HG02870 (cell line): Measurements from ENCODE around the gene INSYN1.
"Not testable (repeated sequence)": the region's sequence is repeated elsewhere in the genome, so short reads cannot be mapped to it uniquely, and the experiment has no call there.

ENCODE experiments used
- ATAC-seq: cut with Tn5 transposase; IDR thresholded peaks from one replicate; pipeline ENCODE4 v1.9.1; 2021; ENCODE audit warnings: mild to moderate bottlenecking, moderate library complexity; ENCODE audit not compliant: unreplicated experiment

The INSYN1 gene, protein sequence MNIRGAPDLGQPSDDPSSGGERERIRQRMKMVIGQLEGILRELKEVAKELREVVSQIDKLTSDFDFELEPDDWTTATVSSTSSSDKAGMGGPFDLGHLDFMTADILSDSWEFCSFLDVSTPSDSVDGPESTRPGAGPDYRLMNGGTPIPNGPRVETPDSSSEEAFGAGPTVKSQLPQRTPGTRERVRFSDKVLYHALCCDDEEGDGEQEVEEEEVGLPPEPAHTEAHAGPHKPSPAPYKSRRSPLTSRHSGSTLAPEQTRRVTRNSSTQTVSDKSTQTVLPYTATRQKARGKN

DNA sequence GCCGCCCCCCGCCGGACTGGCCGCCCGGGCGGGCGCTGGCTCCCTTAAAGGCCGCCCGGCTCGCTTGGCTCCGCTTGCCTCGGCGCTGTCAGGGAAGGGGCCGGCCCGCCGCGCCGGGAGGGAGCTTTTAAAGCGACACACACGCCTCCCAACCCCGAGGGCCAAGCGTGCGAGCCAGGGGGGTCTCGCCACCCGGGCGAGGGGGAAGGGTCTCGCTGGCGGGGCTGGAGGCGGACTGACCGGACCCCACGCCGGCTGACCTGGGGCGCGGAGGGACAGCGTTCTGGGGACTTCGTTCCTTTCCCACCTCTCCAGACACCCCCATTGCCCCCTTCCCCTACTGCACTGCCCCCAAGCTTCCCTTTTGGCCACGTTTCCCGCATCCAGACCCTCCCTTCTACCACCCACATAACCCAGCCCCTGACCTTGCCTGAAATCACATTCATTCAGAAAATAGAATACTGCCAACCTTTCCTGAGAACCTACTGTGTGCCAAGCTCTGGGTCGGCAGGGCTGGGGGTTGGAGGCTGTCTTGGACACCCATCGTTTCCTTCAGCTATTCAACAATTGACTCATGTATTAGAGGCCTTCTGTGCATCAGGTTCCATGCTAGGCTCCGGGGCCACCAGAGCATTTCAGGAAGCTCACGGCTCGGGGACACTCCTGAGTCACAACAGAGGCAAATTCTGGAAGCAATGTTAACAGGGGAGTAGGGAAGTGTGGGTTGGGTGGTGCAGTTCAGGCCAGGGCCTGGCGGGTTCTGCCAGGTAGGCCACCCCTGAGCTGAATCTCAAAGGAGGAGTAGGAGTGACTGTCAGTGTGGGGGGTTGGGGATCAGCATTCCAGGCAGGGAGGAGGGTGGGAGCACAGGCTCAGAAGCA, at the start of gene INSYN1:
Gene INSYN1 (minus strand): TSS at position 102 of the 881 bp plus-strand sequence. CDS start 2,221 bp downstream, outside the sequence.
- ATAC-seq: no peak

DNA sequence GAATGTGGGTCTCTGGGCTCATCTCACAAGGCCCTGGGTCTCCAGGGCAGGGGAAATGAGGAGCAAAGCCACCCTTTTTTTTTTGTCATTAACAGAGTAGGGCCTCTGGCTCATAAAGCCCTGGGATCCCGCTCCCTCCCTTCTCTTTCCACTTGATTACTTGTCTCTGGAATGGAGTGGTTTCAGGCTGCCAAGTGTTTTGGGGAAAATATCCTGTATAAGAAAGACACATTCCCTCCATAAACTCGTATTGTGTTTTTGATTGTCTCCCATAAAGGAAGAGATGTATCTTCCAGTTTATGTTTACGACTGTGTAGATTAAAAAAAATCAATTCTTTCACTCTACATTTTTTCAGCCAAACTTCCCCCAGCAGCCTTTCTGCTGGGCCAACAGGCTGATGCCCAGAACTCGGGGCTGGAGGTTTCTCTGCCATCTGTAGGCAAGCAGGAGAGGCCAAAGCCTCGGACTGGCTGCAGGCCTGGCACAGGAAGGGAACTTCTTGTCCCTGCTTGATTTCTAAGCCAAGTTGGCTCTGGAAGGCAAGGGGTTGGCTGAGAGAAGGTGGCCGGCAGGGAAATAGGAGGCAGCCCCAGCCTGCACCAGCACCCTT, 49.4 kb upstream of the INSYN1 start:
- no peak for ATAC-seq

DNA sequence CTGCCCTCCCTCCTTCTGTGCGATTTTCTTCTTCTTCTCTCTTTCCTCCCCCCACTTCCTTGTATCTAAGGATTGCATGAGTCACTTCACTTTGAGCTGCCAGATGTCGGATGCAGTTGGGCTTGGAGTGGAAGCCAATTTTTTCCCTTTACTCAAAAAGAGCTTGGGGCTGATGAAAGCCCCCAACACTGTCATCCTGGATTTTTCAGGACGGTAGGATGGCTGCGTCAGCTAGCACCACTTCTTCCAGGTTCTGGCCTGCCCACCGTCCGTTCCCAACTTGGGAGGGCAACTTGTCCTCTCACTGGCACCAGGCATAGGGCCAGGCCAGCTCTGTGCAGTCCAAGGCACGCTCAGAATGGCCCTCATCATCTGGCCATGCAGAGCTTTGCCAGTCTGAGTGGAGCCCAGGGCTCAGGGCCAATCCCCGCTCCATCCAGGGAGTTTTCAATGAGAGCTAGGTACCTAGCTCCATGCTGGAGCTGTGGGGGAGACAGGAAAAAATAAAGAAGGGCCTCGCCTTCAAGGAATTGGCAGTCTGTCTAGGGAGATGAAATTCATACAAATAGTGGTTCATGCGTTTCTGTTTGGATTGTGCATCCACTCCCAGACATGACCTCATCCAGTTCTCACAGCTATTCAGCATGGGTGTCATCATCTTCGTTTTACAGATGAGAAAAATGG, 47.7 kb upstream of the INSYN1 start:
- no peak for ATAC-seq

DNA sequence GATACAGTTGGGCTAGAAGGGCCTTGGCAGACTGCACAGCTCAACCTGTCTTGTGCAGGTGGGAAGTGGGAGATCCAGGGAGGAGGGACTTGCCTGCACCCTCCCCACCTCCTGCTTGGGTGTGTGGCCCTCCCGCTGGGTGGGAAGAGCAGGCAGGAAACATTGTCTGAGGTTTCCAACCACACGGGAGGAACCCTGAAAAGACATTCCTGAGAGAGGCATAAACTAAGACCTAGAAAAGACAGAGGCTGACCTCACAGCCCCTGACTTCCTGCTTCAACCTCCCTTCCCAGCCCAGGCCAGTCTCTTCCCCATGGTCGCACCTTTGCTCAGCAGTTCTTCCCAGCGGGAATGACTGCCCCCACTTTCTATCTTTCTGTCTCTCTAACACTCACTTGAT, 46.3 kb upstream of the INSYN1 start:
- no peak for ATAC-seq

DNA sequence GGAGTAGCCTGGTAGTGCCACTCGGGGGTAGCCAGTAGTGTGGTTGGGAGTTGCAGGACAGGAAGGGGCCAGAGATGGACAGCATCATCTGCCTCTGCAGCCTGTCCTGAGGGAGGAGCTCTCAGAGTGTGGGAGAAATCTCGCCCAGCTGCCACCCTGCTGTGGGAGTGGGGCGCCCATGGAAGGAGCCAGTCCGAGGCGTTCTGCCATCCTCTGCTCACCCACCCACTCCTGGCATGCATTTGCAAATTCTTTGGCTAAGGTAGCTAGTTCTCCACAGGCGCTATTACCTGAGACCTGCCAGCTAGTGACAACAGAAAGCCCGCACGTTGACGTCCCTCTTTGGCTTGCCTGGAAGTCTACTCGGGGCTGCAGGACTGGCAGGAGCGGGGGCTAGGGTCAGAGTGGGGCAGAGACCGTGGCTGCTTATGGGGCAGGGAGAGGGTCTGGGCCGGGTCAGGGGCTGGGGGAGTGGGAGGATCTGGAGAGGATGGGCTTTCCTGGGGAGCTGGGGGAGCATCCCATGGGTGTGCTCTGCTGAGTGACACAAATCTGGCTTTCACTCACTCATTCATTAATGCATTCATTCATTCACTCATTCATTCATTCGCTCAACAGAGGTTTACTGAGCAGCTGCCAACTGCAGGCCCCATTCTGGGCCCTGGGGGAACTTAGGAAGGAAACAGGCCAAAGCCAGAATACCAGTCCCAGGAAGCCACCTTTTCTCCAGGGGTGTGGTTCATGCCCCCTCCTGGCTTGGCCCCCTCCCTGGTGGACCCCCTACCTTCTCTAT, 44.4 kb upstream of the INSYN1 start:
- ATAC-seq: no peak

DNA sequence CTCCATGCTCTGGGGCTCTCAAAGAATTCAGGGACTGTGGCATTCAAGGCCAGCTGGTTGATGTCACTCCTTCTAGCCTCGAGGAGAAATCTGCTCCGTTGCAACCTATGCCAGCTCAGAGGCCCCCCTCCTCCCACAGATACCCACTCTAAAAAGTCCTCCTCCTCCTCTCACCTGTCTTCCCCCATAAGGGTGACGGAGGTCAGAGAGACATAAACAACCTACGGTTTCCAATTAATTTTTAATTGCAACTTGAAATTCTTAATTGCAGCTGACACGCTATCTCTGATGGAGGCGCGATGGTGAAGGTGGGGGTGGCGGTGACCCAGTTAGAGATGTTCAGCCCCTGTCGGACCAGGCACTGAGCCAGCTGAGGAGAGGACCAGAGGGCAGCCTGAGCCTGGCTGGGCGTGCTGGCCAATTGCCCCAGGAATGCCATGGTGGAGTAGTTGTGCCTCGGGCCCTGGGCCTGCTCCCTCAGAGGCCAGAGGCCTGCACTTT, 43.2 kb upstream of the INSYN1 start:
- ATAC-seq: no peak

DNA sequence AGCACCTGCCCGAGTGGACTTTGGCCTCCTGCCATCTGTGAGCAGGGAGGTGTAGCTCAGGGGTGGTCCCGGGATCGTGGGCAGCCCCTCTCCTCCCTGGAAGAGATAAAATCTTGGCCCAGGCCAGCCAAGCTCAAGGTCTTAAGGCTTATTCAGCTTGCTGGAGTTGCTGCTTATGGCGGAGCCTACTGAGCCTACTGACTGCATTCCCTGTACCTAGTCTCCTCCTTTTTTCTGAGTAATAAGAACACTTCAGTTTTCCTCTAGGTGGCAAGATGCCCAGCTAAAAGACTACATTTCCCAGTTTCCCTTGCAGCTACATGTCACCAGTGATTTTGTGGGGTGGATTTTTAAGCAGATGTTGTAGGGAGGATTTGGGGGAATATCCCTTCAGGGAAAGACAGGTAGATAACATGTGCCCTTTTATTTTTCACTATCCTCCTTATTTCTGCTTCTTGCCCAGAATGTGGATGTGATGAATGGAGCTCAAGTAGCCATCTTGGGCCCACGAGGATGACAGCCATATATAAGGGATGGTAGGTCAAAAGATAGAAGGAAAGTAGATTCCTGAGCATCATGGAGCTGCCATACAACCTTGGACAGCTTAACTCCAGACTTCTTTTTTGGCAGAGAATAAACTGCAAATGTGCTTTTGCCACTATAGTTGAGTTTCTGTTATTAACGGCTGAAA, 41.4 kb upstream of the INSYN1 start:
- ATAC-seq: no peak

DNA sequence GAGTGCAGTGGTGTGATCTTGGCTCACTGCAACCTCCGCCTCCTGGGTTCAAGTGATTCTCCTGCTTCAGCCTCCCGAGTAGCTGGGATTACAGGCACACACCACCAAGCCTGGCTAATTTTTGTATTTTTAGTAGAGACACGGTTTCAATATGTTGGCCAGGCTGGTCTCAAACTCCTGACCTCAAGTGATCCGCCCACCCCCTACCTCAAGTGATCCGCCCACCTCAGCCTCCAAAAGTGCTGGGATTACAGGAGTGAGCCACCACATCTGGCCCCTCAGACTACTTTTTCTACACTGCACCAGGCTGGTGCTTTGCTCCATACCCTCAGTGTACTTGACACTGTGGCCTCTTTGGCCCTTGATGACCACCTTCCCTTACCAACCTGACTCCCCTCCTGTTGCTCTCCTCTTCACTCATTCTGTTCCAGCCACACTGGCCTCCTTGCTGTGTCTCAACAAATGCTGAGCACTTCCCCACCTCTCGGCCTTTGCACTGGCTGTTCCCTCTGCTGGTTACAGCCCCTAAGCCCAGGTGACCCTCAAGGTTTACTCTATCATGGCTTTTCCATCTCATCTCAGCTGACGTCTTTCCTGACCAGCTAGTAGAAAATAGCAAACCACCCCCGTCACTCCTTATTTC, 39.9 kb upstream of the INSYN1 start:
- not testable (repeated sequence) for ATAC-seq

DNA sequence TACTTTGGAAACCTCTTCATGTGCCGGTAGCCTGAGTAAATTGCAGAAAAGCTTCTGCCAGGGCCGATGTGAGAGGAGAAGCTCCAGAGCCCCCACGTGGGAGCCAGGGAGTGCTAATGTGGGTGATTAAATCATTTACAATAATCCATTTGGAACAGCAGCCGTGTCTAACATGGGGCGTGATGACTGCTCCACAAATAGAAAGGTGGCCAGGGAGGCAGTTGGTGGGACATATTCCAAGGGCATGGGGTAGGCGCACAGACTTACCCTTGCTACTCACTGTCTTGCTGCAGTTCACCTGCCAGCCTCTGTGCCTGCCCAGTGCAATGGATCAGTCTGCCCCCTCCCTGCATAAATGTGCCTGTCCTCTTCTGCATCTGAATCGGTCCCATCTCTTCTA, 39.3 kb upstream of the INSYN1 start:
- no peak for ATAC-seq

DNA sequence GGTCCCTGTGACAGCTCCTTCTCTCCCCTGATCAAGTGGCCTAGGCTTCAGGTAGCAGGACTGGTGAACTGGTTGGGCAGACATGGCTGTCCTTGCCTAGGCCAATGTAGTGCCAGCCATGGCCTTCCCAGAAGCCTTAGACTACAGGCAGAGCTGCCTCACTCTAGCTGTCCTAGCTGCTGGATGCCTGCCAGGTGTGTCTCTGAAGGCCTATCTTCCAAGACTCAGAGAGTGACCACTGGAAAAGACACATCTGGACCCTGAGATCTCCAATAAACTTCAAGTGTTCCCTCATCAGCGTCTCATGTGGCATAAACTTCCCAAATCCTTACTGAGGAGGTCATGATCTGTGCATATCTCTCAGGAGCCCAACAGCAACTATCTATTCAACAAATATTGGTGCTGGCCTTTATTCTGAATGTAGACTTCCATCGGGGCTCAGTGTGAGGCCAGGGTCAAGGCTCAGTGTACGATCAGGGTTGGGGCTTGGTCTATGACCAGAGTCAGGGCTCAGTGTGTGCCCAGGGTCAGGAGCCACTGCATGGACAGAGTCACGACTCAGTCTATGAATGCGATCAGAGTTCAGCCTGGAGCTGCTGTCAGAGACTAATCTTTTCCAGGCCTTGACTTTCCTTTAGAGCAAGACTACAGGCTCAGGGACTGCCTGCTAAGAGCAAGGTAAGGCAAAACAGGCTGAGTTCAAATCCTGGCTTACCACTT, 36.5 kb upstream of the INSYN1 start:
- ATAC-seq: no peak

DNA sequence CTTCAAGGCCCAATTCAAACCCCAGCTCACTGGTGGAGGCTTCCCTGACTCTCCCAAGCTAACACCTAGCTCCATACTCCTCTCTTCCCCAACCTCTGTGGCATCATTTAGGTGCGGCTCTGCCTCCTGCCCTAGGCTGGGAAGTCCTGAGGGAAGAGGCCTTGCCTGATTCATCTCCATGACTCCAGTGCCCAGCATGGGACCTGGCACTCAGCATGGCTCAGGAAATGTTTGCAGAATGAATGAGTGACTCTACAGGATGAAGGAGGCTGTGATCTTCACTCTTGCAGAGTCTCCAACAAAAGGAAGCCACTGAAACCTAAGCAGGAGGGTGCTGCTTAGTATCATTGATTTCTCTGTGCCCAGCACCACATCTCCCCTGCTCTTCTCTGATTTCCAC, 34.5 kb upstream of the INSYN1 start:
- ATAC-seq: no peak

DNA sequence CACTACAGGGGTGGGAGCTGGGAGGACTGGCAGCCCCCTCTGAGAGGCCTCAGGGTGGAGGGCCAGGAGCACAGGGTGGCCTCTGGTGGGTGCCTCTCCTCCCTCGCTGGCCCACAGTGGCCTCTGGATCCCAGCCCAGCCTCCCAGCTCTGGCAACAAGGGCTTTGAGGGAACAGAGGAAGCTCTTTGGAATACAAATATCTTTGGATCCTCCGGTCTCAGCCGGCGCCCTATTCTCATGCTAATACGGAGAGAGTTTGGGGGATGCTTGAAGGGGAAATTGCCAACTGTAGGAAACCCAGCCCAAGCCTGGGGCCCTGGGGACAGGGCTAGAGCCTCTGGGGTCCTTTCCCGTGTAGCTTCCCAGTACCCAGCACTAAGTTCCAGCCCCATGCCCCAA, 33.4 kb upstream of the INSYN1 start:
- no peak for ATAC-seq

DNA sequence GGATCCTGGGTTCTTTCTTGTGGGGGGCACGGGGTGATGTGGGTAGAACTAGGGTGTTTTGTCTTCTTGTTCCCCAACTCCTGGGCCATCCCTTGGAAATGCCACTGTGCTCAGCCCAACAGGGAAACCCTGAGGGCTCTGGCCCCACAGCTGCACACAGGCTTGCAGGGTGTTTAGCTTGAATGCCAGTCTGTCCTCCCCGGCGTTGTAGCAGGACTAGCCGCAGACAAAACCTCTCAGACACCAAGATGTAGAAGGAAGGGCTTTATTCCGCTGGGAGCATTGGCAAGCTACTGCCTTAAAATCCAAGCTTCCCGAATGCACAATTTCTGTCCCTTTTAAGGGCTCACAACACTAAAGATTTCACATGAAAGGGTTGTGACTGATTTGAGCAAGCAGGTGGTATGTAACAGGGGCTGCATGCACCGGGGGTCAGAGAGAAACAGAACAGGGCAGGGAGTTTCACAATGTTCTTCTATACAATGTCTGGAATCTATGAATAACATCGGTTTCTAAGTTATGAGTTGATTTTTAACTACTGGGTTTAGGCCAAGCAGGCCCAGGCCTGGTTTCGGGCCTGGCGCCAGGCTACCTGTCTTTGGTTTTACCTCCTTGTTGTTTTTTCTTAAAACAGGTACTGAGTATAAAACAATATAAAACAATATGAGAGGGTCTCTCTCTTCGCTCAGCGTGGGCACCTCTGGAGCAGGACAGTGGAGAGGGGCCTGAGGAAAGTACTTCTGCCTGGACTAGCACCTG, 32.3 kb upstream of the INSYN1 start:
- not testable (repeated sequence) for ATAC-seq

DNA sequence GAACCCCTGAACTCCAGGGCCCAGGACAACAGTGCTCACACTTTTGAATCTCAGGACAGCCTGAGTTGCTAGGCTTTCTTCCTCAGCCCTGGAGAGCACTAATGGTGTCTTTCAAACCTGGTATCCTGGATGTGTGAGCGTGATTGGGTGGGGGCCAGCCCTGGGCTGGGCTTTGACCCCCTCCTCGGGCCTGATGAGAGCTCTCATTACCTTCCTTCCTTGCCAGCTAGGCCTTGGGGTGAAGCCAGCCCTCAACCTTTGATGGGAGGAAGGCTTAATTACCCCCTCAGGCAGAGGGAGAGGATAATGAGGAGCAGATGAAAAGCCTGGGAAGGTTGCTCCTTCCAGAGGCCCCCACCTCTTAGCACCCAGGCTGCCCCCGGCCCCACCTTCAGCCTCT, 31.1 kb upstream of the INSYN1 start:
- ATAC-seq: no peak

DNA sequence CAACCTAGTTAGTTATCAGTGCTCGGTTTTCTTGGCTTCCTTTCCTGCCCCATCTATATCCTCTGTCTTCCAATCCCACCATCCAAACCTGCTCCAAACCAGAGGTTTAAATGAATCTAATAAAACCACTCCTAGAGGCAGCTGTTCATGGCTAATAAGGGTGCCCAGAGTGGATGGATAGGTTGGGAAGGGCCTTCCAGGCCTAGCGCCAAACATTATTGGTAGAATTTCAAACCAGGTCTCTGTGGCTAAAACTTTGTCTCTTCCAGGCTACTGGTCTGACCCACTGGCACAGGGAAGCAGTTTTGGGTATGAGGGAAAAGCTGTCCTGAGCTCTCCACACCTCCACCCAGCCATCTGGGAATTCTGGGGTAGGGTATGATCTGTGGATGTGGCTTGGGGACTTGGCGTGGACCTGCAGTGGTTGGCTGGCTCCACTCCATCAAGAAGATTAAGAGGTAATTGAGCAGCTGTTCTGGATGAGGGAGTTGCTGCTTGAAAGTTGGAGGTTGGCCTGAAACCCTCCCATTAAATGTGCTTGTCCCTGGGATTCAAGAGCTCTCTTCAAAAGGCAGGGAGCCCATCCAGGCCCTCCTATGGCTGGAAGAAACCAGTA, 29.3 kb upstream of the INSYN1 start:
- ATAC-seq: no peak

DNA sequence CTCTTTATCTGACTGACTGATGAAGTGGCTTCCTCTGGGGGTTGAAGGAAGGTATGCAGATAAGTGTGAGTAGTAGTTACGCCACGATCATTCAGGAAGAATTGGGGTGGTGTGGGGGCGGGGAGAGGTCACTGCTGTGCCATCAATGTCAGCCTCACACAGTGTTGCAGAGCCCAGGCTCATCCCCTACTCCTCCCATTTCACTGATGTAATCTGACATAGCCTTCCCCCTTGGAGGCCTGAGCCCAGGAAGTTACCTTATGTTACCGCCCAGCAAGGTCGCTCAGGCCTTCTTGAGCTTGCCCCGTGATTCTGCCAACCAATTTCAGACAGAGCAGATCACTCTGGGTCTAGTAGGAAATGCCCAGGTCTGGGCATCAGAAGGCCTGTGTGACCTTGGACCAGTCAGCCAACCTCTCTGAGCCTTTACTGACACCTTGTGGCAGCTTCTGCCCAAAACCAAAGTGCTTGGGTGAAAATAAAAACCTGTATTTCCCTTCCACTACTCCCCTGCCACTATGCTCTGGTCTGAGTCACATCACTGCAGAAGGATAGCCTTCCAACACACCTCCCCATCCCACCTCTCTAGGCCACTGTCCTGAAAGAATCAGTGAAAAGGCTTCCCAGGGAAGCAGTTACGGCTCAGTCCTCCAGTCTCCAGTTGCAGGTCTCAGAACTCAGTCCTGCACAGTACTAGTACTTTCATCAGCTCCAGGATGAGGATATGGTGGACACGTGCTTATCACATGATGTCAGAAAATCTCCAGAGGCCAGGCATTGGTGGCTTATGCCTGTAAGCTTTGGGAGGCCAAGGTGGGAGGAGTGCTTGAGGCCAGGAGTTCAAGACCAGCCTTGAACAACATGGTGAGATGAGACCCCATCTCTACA, 28.1 kb upstream of the INSYN1 start:
- ATAC-seq: no peak
